ENCODE results near the gene DZIP1L.
"Not testable (repeated sequence)": the region's sequence is repeated elsewhere in the genome, so short reads cannot be mapped to it uniquely, and the experiment has no call there.

DZIP1L gene

GRCh38 chr3:138114988-138115971, at the start of gene DZIP1L:
TSS of gene DZIP1L (minus strand) at chr3:138115608. CDS start at chr3:138103971, 11,637 bp downstream.
- DNase-seq (ENCODE audit: low read depth), result peak; percentile 73
- peak within 1 kb of the TSS; percentile 55 for H3K4me3 ChIP-seq (ENCODE audit: low read depth, low read length)
- no peak for TF ChIP-seq POLR2A (IDR thresholded peaks at IDR 0.05; ENCODE audit: extremely low read depth, insufficient read length)
- TF ChIP-seq MYC (IDR thresholded peaks at IDR 0.05; ENCODE audit: low read depth, low read length), result peak; percentile 12; the same call in 1 of the 2 replicates
- TF ChIP-seq, protein P1, sequence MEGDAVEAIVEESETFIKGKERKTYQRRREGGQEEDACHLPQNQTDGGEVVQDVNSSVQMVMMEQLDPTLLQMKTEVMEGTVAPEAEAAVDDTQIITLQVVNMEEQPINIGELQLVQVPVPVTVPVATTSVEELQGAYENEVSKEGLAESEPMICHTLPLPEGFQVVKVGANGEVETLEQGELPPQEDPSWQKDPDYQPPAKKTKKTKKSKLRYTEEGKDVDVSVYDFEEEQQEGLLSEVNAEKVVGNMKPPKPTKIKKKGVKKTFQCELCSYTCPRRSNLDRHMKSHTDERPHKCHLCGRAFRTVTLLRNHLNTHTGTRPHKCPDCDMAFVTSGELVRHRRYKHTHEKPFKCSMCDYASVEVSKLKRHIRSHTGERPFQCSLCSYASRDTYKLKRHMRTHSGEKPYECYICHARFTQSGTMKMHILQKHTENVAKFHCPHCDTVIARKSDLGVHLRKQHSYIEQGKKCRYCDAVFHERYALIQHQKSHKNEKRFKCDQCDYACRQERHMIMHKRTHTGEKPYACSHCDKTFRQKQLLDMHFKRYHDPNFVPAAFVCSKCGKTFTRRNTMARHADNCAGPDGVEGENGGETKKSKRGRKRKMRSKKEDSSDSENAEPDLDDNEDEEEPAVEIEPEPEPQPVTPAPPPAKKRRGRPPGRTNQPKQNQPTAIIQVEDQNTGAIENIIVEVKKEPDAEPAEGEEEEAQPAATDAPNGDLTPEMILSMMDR (IDR thresholded peaks at IDR 0.05; ENCODE audit: low read depth, low read length), result peak; percentile 28

GRCh38 chr3:138165061-138165460, 49.7 kb upstream of the DZIP1L start:
- TF ChIP-seq, protein P1 (IDR thresholded peaks at IDR 0.05; ENCODE audit: low read depth, low read length), result no peak
- TF ChIP-seq MYC (IDR thresholded peaks at IDR 0.05; ENCODE audit: low read depth, low read length) (no peak), POLR2A (IDR thresholded peaks at IDR 0.05; ENCODE audit: extremely low read depth, insufficient read length) (no peak)
- TF ChIP-seq, protein P2, sequence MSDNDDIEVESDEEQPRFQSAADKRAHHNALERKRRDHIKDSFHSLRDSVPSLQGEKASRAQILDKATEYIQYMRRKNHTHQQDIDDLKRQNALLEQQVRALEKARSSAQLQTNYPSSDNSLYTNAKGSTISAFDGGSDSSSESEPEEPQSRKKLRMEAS (IDR thresholded peaks at IDR 0.05; ENCODE audit: low read depth, low read length), result no peak
- H3K4me3 ChIP-seq (ENCODE audit: low read depth, low read length), result no peak overlapping the region

DNA sequence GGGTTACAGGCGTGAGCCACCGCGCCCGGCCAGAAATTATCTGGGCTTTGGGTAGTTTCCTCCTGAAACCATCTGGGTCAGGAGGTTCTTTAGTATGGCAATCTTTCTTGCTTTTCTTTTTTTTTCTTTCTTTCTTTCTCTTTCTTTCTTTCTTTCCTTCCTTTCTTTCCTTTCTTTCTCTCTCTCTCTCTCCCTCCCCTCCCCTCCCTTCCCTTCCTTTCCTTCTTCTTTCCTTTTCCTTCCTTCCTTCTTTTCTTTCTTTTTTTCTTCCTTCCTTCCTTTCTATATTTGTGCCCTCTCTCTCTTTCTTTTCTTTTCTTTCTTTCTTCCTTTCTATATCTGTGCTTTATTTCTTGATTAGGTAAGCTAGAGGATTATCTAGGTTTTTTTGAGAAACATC, 42.3 kb upstream of the DZIP1L start:
- H3K4me3 ChIP-seq (ENCODE audit: low read depth, low read length), result no peak overlapping the region
- TF ChIP-seq POLR2A (IDR thresholded peaks at IDR 0.05; ENCODE audit: extremely low read depth, insufficient read length) (no peak), MYC (IDR thresholded peaks at IDR 0.05; ENCODE audit: low read depth, low read length) (no peak)
- TF ChIP-seq, protein P2 (IDR thresholded peaks at IDR 0.05; ENCODE audit: low read depth, low read length), result no peak
- TF ChIP-seq, protein P1 (IDR thresholded peaks at IDR 0.05; ENCODE audit: low read depth, low read length), result no peak
- DNase-seq (ENCODE audit: low read depth), result no peak

More at GRCh38 chr3:138165061-138165460, 49.7 kb upstream of the DZIP1L start:
- no peak for DNase-seq (ENCODE audit: low read depth)

- no peak overlapping the region for H3K4me3 ChIP-seq (ENCODE audit: low read depth, low read length)
- no peak for DNase-seq (ENCODE audit: low read depth)
- TF ChIP-seq, protein P1 (IDR thresholded peaks at IDR 0.05; ENCODE audit: low read depth, low read length), result no peak
- TF ChIP-seq POLR2A (IDR thresholded peaks at IDR 0.05; ENCODE audit: extremely low read depth, insufficient read length) (no peak), MYC (IDR thresholded peaks at IDR 0.05; ENCODE audit: low read depth, low read length) (no peak)
- TF ChIP-seq, protein P2 (IDR thresholded peaks at IDR 0.05; ENCODE audit: low read depth, low read length), result no peak
These were observed 39.1 kb upstream of the DZIP1L start for GRCh38 chr3:138154534-138154933.

DNA sequence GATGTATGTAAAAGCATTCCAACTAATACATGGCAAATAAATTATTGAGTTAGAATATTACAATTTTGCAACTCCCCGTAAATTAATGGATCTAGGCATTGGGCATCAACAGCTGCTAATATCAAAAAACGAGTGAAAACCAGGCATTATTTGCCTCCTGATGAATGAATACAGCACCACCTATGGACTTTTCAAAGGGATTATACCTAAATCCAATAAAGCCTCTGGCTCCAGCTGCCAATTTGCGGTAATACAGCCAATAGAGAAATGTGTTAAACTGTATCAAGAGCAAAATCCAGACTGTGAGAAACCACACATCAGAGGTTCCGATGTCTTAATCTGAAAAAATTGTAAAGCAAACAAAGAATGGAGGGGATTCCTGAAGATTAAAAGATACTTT, 33.1 kb upstream of the DZIP1L start:
- TF ChIP-seq, protein P2 (IDR thresholded peaks at IDR 0.05; ENCODE audit: low read depth, low read length), result no peak
- TF ChIP-seq POLR2A (IDR thresholded peaks at IDR 0.05; ENCODE audit: extremely low read depth, insufficient read length) (no peak), MYC (IDR thresholded peaks at IDR 0.05; ENCODE audit: low read depth, low read length) (no peak)
- TF ChIP-seq, protein P1 (IDR thresholded peaks at IDR 0.05; ENCODE audit: low read depth, low read length), result no peak
- no peak overlapping the region for H3K4me3 ChIP-seq (ENCODE audit: low read depth, low read length)
- DNase-seq (ENCODE audit: low read depth), result peak; percentile 29

GRCh38 chr3:138142181-138142580, 26.8 kb upstream of the DZIP1L start:
- H3K4me3 ChIP-seq (ENCODE audit: low read depth, low read length); DNase-seq (ENCODE audit: low read depth): not testable (repeated sequence)
